GM21786 (cell line): ENCODE measurements around the gene PTPRN2.

ENCODE experiments used
- ATAC-seq: cut with Tn5 transposase; IDR thresholded peaks from one replicate; pipeline ENCODE4 v1.9.1; 2021; ENCODE audit not compliant: unreplicated experiment

Gene PTPRN2

GRCh38 chr7:157687845-157688532 is 899.6 kb downstream of the PTPRN2 start:
- no peak for ATAC-seq

GRCh38 chr7:157687158-157687557 is 900.5 kb downstream of the PTPRN2 start:
- no peak for ATAC-seq

- no peak for ATAC-seq
Measured at GRCh38 chr7:157686285-157686894, 901.2 kb downstream of the PTPRN2 start.

- no peak for ATAC-seq
Measured at GRCh38 chr7:157685430-157686284, 902.0 kb downstream of the PTPRN2 start.

- ATAC-seq, result no peak
Measured at GRCh38 chr7:157684909-157685429, 902.7 kb downstream of the PTPRN2 start.

GRCh38 chr7:157684157-157684908 is 903.3 kb downstream of the PTPRN2 start:
- ATAC-seq, result no peak

- no peak for ATAC-seq
Measured at GRCh38 chr7:157683747-157684156, 903.9 kb downstream of the PTPRN2 start.

- no peak for ATAC-seq
Measured at GRCh38 chr7:157682946-157683746, 904.5 kb downstream of the PTPRN2 start.

GRCh38 chr7:157682064-157682945 is 905.3 kb downstream of the PTPRN2 start:
- no peak for ATAC-seq

- no peak for ATAC-seq
Measured at GRCh38 chr7:157679607-157680006, 908.0 kb downstream of the PTPRN2 start.

- no peak for ATAC-seq
Measured at GRCh38 chr7:157678501-157678900, 909.1 kb downstream of the PTPRN2 start.

GRCh38 chr7:157676456-157677255 is 911.0 kb downstream of the PTPRN2 start:
- no peak for ATAC-seq

GRCh38 chr7:157676001-157676400 is 911.6 kb downstream of the PTPRN2 start:
- no peak for ATAC-seq

GRCh38 chr7:157675427-157675927 is 912.1 kb downstream of the PTPRN2 start:
- no peak for ATAC-seq

- ATAC-seq, result no peak
Measured at GRCh38 chr7:157674715-157675426, 912.8 kb downstream of the PTPRN2 start.

- ATAC-seq, result no peak
Measured at GRCh38 chr7:157674027-157674714, 913.5 kb downstream of the PTPRN2 start.

- no peak for ATAC-seq
Measured at GRCh38 chr7:157673573-157673972, 914.0 kb downstream of the PTPRN2 start.
